Upper lobe of left lung (tissue), 4 donors: ENCODE data around the gene MEMO1.
"Not testable (repeated sequence)": the region's sequence is repeated elsewhere in the genome, so short reads cannot be mapped to it uniquely, and the experiment has no call there.

ENCODE experiments used
- EP300 ChIP-seq, 4 donors: sonication (generic); formaldehyde crosslinking; IDR thresholded peaks; one replicate each; pipeline ENCODE4 v1.5.1; 2017; ENCODE audit warnings: antibody characterized with exemption in 4 of 4, control low read depth in 2 of 4
- POLR2A ChIP-seq, 4 donors: fragments of 450-650 bp; IDR thresholded peaks; one replicate each; pipeline ENCODE4 v1.5.1; 2016 to 2017; ENCODE audit warnings: antibody characterized with exemption in 4 of 4, mild to moderate bottlenecking in 2 of 4
- POLR2AphosphoS5 ChIP-seq, 2 donors: sonication (generic); formaldehyde crosslinking; IDR thresholded peaks; one replicate each; pipeline ENCODE4 v1.5.1; 2017; ENCODE audit warnings: antibody characterized with exemption in 2 of 2
- TF ChIP-seq, protein P1 (sequence below), 6 experiments: fragments of 450-650 bp in 4 of 6; fragments of 200-600 bp in 2 of 6; sonication (generic) in 2 of 6; IDR thresholded peaks; one replicate each; pipeline ENCODE4 v1.5.1; 2016 to 2019; ENCODE audit warnings: antibody characterized with exemption in 6 of 6

DNA sequence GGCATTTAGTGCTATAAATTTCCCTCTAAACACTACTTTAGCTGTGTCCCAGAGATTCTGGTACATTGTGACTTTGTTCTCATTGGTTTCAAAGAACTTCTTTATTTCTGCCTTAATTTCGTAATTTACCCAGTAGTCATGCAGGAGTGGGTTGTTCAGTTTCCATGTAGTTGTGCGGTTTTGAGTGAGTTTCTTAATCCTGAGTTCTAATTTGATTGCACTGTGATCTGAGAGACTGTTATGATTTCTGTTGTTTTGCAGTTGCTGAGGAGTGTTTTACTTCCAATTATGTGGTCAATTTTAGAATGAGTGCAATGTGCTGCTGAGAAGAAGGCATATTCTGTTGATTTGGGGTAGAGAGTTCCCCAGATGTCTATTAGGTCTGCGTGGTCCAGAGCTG lies 112.5 kb downstream of the MEMO1 start:
- not testable (repeated sequence) for TF ChIP-seq POLR2AphosphoS5, POLR2A, EP300 (IDR thresholded peaks at IDR 0.05)
- TF ChIP-seq, protein P1, sequence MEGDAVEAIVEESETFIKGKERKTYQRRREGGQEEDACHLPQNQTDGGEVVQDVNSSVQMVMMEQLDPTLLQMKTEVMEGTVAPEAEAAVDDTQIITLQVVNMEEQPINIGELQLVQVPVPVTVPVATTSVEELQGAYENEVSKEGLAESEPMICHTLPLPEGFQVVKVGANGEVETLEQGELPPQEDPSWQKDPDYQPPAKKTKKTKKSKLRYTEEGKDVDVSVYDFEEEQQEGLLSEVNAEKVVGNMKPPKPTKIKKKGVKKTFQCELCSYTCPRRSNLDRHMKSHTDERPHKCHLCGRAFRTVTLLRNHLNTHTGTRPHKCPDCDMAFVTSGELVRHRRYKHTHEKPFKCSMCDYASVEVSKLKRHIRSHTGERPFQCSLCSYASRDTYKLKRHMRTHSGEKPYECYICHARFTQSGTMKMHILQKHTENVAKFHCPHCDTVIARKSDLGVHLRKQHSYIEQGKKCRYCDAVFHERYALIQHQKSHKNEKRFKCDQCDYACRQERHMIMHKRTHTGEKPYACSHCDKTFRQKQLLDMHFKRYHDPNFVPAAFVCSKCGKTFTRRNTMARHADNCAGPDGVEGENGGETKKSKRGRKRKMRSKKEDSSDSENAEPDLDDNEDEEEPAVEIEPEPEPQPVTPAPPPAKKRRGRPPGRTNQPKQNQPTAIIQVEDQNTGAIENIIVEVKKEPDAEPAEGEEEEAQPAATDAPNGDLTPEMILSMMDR (IDR thresholded peaks at IDR 0.05) = not testable (repeated sequence)
